GDM1 (cell line): ENCODE results near the gene CKMT1A.

ENCODE experiments used
- DNase-seq: peaks from one replicate; lab custom pipeline; 2025; lab: John Stamatoyannopoulos, UW

Gene CKMT1A

DNA sequence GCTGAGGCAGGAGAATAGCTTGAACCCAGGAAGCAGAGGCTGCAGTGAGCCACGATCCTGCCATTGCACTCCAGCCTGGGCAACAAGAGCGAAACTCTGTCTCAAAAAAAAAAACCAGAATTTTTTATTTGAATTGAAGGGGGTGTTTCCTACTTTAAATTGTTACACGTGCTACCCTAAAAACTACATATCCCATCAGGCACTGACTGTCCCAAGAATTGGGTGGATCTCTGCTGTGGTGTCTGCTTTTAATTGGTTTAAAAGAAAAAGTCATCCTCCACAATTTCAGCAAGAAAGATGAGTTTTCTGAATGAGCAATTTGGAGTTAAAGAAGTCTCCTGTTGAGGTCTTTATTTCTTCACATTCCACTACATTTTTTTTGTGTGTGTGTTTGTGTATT lies 54.7 kb downstream of the CKMT1A start:
- no peak for DNase-seq
